ENCODE data around the gene IFT88.

Gene IFT88

DNA sequence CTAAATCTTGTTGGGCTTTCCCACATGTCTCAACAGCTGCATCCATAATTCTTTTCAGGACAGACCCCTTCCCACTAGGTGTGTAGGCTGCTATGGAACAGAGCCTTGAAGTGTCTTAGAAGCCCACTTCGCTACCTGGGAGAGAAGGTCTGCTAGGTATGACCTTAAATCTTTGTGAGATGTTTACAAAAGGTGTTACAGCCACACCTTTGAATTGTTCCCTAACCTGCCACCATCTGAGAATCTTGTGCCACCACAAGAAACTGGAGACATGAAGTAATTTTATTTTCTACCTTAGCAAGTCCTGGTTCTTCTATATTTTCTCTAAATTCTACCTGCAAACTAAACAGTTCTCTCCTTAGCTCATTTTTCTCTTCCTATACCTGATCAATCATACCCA lies 69.1 kb downstream of the IFT88 start:
- H3K4me3 ChIP-seq (ENCODE audit: control insufficient read depth, low read depth, low read length), result no peak overlapping the region
- TF ChIP-seq, protein P1, sequence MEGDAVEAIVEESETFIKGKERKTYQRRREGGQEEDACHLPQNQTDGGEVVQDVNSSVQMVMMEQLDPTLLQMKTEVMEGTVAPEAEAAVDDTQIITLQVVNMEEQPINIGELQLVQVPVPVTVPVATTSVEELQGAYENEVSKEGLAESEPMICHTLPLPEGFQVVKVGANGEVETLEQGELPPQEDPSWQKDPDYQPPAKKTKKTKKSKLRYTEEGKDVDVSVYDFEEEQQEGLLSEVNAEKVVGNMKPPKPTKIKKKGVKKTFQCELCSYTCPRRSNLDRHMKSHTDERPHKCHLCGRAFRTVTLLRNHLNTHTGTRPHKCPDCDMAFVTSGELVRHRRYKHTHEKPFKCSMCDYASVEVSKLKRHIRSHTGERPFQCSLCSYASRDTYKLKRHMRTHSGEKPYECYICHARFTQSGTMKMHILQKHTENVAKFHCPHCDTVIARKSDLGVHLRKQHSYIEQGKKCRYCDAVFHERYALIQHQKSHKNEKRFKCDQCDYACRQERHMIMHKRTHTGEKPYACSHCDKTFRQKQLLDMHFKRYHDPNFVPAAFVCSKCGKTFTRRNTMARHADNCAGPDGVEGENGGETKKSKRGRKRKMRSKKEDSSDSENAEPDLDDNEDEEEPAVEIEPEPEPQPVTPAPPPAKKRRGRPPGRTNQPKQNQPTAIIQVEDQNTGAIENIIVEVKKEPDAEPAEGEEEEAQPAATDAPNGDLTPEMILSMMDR (conservative IDR thresholded peaks at IDR 0.05; ENCODE audit: control insufficient read depth, insufficient read depth, low read depth, low read length), result no peak
- no peak for DNase-seq (ENCODE audit: low read depth)

DNA sequence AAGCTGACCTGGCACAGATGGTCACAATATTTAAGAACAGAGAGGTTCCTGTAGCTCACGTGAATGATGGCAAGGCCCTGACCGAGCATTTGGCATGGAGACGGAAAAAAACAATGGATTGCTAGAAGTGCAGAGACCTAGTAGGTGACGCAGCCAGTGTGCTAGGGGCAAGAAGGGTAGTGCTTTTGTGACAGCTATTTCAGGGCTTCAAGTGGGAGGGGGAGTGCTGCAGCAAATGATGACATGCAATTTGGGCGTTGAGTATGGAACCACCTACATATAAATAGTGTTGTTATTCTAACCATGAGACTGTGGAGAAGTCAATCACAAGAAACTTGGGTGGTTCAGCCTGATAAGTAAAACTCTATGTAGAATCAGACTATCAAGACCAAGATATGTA lies 70.9 kb downstream of the IFT88 start:
- no peak for DNase-seq (ENCODE audit: low read depth)
- H3K4me3 ChIP-seq (ENCODE audit: control insufficient read depth, low read depth, low read length), result no peak overlapping the region
- TF ChIP-seq, protein P1 (conservative IDR thresholded peaks at IDR 0.05; ENCODE audit: control insufficient read depth, insufficient read depth, low read depth, low read length), result no peak

GRCh38 chr13:20647758-20648157 lies 80.8 kb downstream of the IFT88 start:
- TF ChIP-seq, protein P1 (conservative IDR thresholded peaks at IDR 0.05; ENCODE audit: control insufficient read depth, insufficient read depth, low read depth, low read length), result no peak
- no peak for DNase-seq (ENCODE audit: low read depth)
- H3K4me3 ChIP-seq (ENCODE audit: control insufficient read depth, low read depth, low read length), result no peak overlapping the region

- no peak for DNase-seq (ENCODE audit: low read depth)
- TF ChIP-seq, protein P1 (conservative IDR thresholded peaks at IDR 0.05; ENCODE audit: control insufficient read depth, insufficient read depth, low read depth, low read length), result no peak
- no peak overlapping the region for H3K4me3 ChIP-seq (ENCODE audit: control insufficient read depth, low read depth, low read length)
These were observed 86.0 kb downstream of the IFT88 start for GRCh38 chr13:20652946-20653345.

GRCh38 chr13:20654156-20654555 lies 87.2 kb downstream of the IFT88 start:
- TF ChIP-seq, protein P1 (conservative IDR thresholded peaks at IDR 0.05; ENCODE audit: control insufficient read depth, insufficient read depth, low read depth, low read length), result no peak
- DNase-seq (ENCODE audit: low read depth), result peak; percentile 15
- no peak overlapping the region for H3K4me3 ChIP-seq (ENCODE audit: control insufficient read depth, low read depth, low read length)

GRCh38 chr13:20658451-20659040 lies 91.6 kb downstream of the IFT88 start:
- DNase-seq (ENCODE audit: low read depth), result peak; percentile 15
- H3K4me3 ChIP-seq (ENCODE audit: control insufficient read depth, low read depth, low read length), result no peak overlapping the region
- TF ChIP-seq, protein P1 (conservative IDR thresholded peaks at IDR 0.05; ENCODE audit: control insufficient read depth, insufficient read depth, low read depth, low read length), result no peak

- no peak overlapping the region for H3K4me3 ChIP-seq (ENCODE audit: control insufficient read depth, low read depth, low read length)
- TF ChIP-seq, protein P1 (conservative IDR thresholded peaks at IDR 0.05; ENCODE audit: control insufficient read depth, insufficient read depth, low read depth, low read length), result no peak
- DNase-seq (ENCODE audit: low read depth), result no peak
These were observed 97.4 kb downstream of the IFT88 start for GRCh38 chr13:20664351-20664750.

Measured in fibroblast of mammary gland (primary cell).